ENCODE results near the gene SEMA3D.
"Not testable (repeated sequence)": the region's sequence is repeated elsewhere in the genome, so short reads cannot be mapped to it uniquely, and the experiment has no call there.

SEMA3D gene

GRCh38 chr7:84999450-84999849, 187.4 kb downstream of the SEMA3D start:
- no peak for TF ChIP-seq CTCF (conservative IDR thresholded peaks at IDR 0.05; ENCODE audit: control insufficient read depth, insufficient read depth, low read depth, low read length)
- H3K4me3 ChIP-seq (ENCODE audit: control insufficient read depth, low read depth, low read length) = no peak overlapping the region
- no peak for DNase-seq (ENCODE audit: low read depth)

- TF ChIP-seq CTCF (conservative IDR thresholded peaks at IDR 0.05; ENCODE audit: control insufficient read depth, insufficient read depth, low read depth, low read length) = no peak
- no peak overlapping the region for H3K4me3 ChIP-seq (ENCODE audit: control insufficient read depth, low read depth, low read length)
- no peak for DNase-seq (ENCODE audit: low read depth)
Measured at GRCh38 chr7:84998665-84999064, 188.2 kb downstream of the SEMA3D start.

DNA sequence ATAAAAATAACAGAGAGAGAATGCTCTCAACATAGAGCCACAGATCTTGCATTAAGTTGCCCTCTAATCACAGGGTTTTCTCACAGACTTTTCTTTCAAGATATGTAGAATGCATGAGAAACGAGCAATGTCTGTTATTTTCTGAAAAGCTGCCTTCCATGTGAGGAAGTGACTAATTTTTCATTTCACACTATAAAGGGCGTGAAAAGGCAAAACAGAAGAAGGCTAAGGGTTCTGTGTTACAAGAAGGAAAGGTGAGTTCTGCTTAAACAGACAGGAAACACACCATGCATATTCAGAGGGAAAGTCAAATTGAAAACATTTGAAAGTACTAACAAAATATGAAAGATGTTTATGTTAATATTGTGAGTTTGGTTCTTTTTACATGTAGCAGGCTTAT, 189.2 kb downstream of the SEMA3D start:
- TF ChIP-seq CTCF (conservative IDR thresholded peaks at IDR 0.05; ENCODE audit: control insufficient read depth, insufficient read depth, low read depth, low read length) = no peak
- DNase-seq (ENCODE audit: low read depth) = no peak
- H3K4me3 ChIP-seq (ENCODE audit: control insufficient read depth, low read depth, low read length) = no peak overlapping the region

- not testable (repeated sequence) for DNase-seq (ENCODE audit: low read depth); H3K4me3 ChIP-seq (ENCODE audit: control insufficient read depth, low read depth, low read length)
Measured at GRCh38 chr7:84992954-84993353, 193.9 kb downstream of the SEMA3D start.

- H3K4me3 ChIP-seq (ENCODE audit: control insufficient read depth, low read depth, low read length) = no peak overlapping the region
- no peak for TF ChIP-seq CTCF (conservative IDR thresholded peaks at IDR 0.05; ENCODE audit: control insufficient read depth, insufficient read depth, low read depth, low read length)
- DNase-seq (ENCODE audit: low read depth) = no peak
Measured at GRCh38 chr7:84985073-84985784, 201.6 kb downstream of the SEMA3D start.

- no peak overlapping the region for H3K4me3 ChIP-seq (ENCODE audit: control insufficient read depth, low read depth, low read length)
- DNase-seq (ENCODE audit: low read depth) = no peak
- TF ChIP-seq CTCF (conservative IDR thresholded peaks at IDR 0.05; ENCODE audit: control insufficient read depth, insufficient read depth, low read depth, low read length) = no peak
Measured at GRCh38 chr7:84982199-84982598, 204.7 kb downstream of the SEMA3D start.

GRCh38 chr7:84981055-84981976, 205.5 kb downstream of the SEMA3D start:
- H3K4me3 ChIP-seq (ENCODE audit: control insufficient read depth, low read depth, low read length) = no peak overlapping the region
- TF ChIP-seq CTCF (conservative IDR thresholded peaks at IDR 0.05; ENCODE audit: control insufficient read depth, insufficient read depth, low read depth, low read length) = no peak
- no peak for DNase-seq (ENCODE audit: low read depth)

All from fibroblast of mammary gland (primary cell).